SK-N-SH (cell line): ENCODE results near the gene ANO6. TPM values are rescaled to one million over a fixed set of nuclear protein-coding genes. Genes with fewer than 3 reads are reported as not detected.

Experiments
- CTCF ChIA-PET: fragments of 300-600, 350-600 bp; formaldehyde crosslinking; extraction: SDS; loops from one replicate; lab custom pipeline; 2021; lab: Yijun Ruan, JAX
- POLR2A ChIA-PET: fragments of 350-600 bp; sonication (Branson Sonifier 250); formaldehyde crosslinking; extraction: SDS; loops from one replicate; lab custom pipeline; 2020; ENCODE audit warnings: antibody characterized with exemption, inconsistent platforms; lab: Yijun Ruan, JAX
- DNase-seq: peaks from one replicate; pipeline ENCODE4 v3.0.0; 2012
- H2AFZ ChIP-seq: fragments of 200-600 bp; sonication (generic); 2 replicates; pipeline ENCODE4 v1.8.1; 2016; ENCODE audit warnings: antibody characterized with exemption, mild to moderate bottlenecking, low read depth
- H3F3A ChIP-seq: fragments of 200-600 bp; sonication (generic); replicated peaks from 2 replicates; pipeline ENCODE3; 2016; ENCODE audit warnings: antibody characterized with exemption, mild to moderate bottlenecking; ENCODE audit not compliant: insufficient read depth
- H3K27ac ChIP-seq, 2 experiments: fragments of 200-500 bp in 1 of 2; fragments of 200-600 bp in 1 of 2; sonication (Bioruptor generic) in 1 of 2; sonication (generic), shearing (Covaris generic) in 1 of 2; 2 replicates each; pipeline versions ENCODE4 v1.5.1 to v1.6.1; 2014 to 2016; ENCODE audit warnings: low read depth in 2 of 2, inconsistent platforms in 1 of 2, low read length in 1 of 2, mild to moderate bottlenecking in 1 of 2, mixed read lengths in 1 of 2
- H3K27me3 ChIP-seq: fragments of 200-600 bp; sonication (generic), shearing (Covaris generic); 2 replicates; pipeline ENCODE4 v1.6.1; 2016; ENCODE audit warnings: mixed run types; ENCODE audit not compliant: insufficient read depth
- H3K36me3 ChIP-seq, 2 experiments: fragments of 200-500 bp in 1 of 2; fragments of 200-600 bp in 1 of 2; sonication (Bioruptor generic) in 1 of 2; sonication (generic) in 1 of 2; replicated peaks in 1 of 2; 2 replicates each; pipeline versions ENCODE3 to v1.5.1; 2014 to 2016; ENCODE audit warnings: low read length in 1 of 2, mild to moderate bottlenecking in 1 of 2; ENCODE audit not compliant: insufficient read depth in 2 of 2, control insufficient read depth in 1 of 2
- H3K4me1 ChIP-seq, 2 experiments: fragments of 200-500 bp in 1 of 2; fragments of 200-600 bp in 1 of 2; sonication (Bioruptor generic) in 1 of 2; sonication (generic), shearing (Covaris generic) in 1 of 2; 2 replicates each; pipeline versions ENCODE4 v1.5.1 to v1.6.1; 2014 to 2016; ENCODE audit warnings: low read depth in 1 of 2, low read length in 1 of 2, mixed run types in 1 of 2; ENCODE audit not compliant: insufficient read depth in 2 of 2, control insufficient read depth in 1 of 2
- H3K4me2 ChIP-seq: fragments of 200-600 bp; sonication (generic), shearing (Covaris generic); 2 replicates; pipeline ENCODE4 v1.6.1; 2017; ENCODE audit warnings: mixed run types
- H3K4me3 ChIP-seq, 2 experiments: fragments of 200-500 bp in 1 of 2; fragments of 200-600 bp in 1 of 2; sonication (Bioruptor generic) in 1 of 2; sonication (generic), shearing (Covaris generic) in 1 of 2; 2 replicates each; pipeline versions ENCODE4 v1.5.1 to v1.8.1; 2014 to 2016; ENCODE audit warnings: low read depth in 2 of 2, inconsistent platforms in 1 of 2, low read length in 1 of 2, mild to moderate bottlenecking in 1 of 2, mixed read lengths in 1 of 2, moderate library complexity in 1 of 2
- H3K79me2 ChIP-seq: fragments of 200-600 bp; sonication (generic); 2 replicates; pipeline ENCODE4 v1.8.1; 2017; ENCODE audit warnings: mild to moderate bottlenecking; ENCODE audit not compliant: insufficient read depth
- H3K9ac ChIP-seq: fragments of 200-600 bp; sonication (generic); 2 replicates; pipeline ENCODE4 v1.6.1; 2017; ENCODE audit warnings: mixed run types
- H3K9me2 ChIP-seq: fragments of 200-600 bp; sonication (generic); 2 replicates; pipeline ENCODE4 v1.6.1; 2017; ENCODE audit warnings: mixed run types
- H3K9me3 ChIP-seq: fragments of 200-600 bp; sonication (generic); 2 replicates; pipeline ENCODE4 v1.6.1; 2017; ENCODE audit warnings: mixed run types, mild to moderate bottlenecking, moderate library complexity
- H4K20me1 ChIP-seq: fragments of 200-600 bp; sonication (generic); 2 replicates; pipeline ENCODE4 v1.6.1; 2017; ENCODE audit warnings: mild to moderate bottlenecking, mixed run types; ENCODE audit not compliant: insufficient read depth
- ELF1 ChIP-seq: IDR thresholded peaks from 2 replicates; pipeline ENCODE4 v1.4.0; 2012
- EP300 ChIP-seq, 2 experiments: IDR thresholded peaks; 2 replicates each; pipeline versions ENCODE4 v1.4.0 to v1.6.1; 2012; ENCODE audit warnings: borderline replicate concordance in 1 of 2, low read depth in 1 of 2, low read length in 1 of 2
- FOSL2 ChIP-seq: IDR thresholded peaks from 2 replicates; pipeline ENCODE4 v1.4.0; 2012; ENCODE audit warnings: low read depth, mild to moderate bottlenecking, moderate library complexity, borderline replicate concordance
- GATA2 ChIP-seq: sonication (generic); formaldehyde crosslinking; IDR thresholded peaks from 2 replicates; pipeline ENCODE4 v1.5.0; 2020; ENCODE audit warnings: mild to moderate bottlenecking, missing genetic modification reagents
- MEF2A ChIP-seq: IDR thresholded peaks from 2 replicates; pipeline ENCODE4 v1.4.0; 2012; ENCODE audit warnings: low read depth, borderline replicate concordance
- MXI1 ChIP-seq: IDR thresholded peaks from 2 replicates; pipeline ENCODE4 v1.6.1; 2012; ENCODE audit warnings: mild to moderate bottlenecking, low read depth, low read length, improper control_type of control experiment
- POLR2AphosphoS5 ChIP-seq: IDR thresholded peaks from 2 replicates; pipeline ENCODE4 v1.6.1; 2012; ENCODE audit warnings: low read depth, low read length
- RCOR1 ChIP-seq: fragments of 150-350 bp; IDR thresholded peaks from 2 replicates; pipeline ENCODE4 v1.6.1; 2017; ENCODE audit warnings: antibody characterized with exemption, low read length
- RFX5 ChIP-seq: IDR thresholded peaks from 2 replicates; pipeline ENCODE4 v1.6.1; 2012; ENCODE audit warnings: mild to moderate bottlenecking, improper control_type of control experiment, low read length
- RXRA ChIP-seq: IDR thresholded peaks from 2 replicates; pipeline ENCODE4 v1.4.0; 2012; ENCODE audit warnings: low read depth, mild to moderate bottlenecking, borderline replicate concordance
- SIN3A ChIP-seq: IDR thresholded peaks from 2 replicates; pipeline ENCODE4 v1.6.1; 2012; ENCODE audit warnings: low read depth, mild to moderate bottlenecking, low read length, moderate library complexity, borderline replicate concordance
- SMC3 ChIP-seq: IDR thresholded peaks from 2 replicates; pipeline ENCODE4 v1.6.1; 2012; ENCODE audit warnings: low read depth, low read length, improper control_type of control experiment
- TAF1 ChIP-seq: IDR thresholded peaks from 2 replicates; pipeline ENCODE4 v1.6.1; 2012; ENCODE audit warnings: low read depth, mild to moderate bottlenecking, low read length, moderate library complexity, borderline replicate concordance
- TCF12 ChIP-seq: IDR thresholded peaks from 2 replicates; pipeline ENCODE4 v1.4.0; 2012
- YY1 ChIP-seq: IDR thresholded peaks from 2 replicates; pipeline ENCODE4 v1.4.0; 2012; ENCODE audit warnings: low read depth, mild to moderate bottlenecking
- WGBS: methylation state at CpG from one replicate; pipeline ENCODE4 v1.1.6; 2017; ENCODE audit warnings: low lambda C conversion rate; 5-methylcytosine and 5-hydroxymethylcytosine counted together
- polyA plus RNA-seq, 3 experiments: library from polyadenylated mRNA; depleted of rRNA; stranded (reverse); fragments of >200 nt; gene quantifications; 2 replicates each; pipeline ENCODE4 v1.2.3, GENCODE V29; 2012
- TF ChIP-seq, protein P1 (sequence below): IDR thresholded peaks from 2 replicates; pipeline ENCODE4 v1.4.0; 2012; ENCODE audit warnings: low read depth, borderline replicate concordance
- TF ChIP-seq, protein P2 (sequence below): fragments of 150-350 bp; IDR thresholded peaks from 2 replicates; pipeline ENCODE4 v1.6.1; 2017; ENCODE audit warnings: antibody characterized with exemption, low read length, low read depth, borderline replicate concordance
- TF ChIP-seq, protein P3 (sequence below): fragments of 150-350 bp; IDR thresholded peaks from 2 replicates; pipeline ENCODE4 v1.6.1; 2016; ENCODE audit warnings: mild to moderate bottlenecking, low read depth, low read length
- TF ChIP-seq, protein P4 (sequence below): fragments of 200-600 bp; sonication (generic); IDR thresholded peaks from 2 replicates; pipeline ENCODE4 v1.6.1; 2017; ENCODE audit warnings: antibody characterized with exemption, mild to moderate bottlenecking, moderate library complexity

ANO6 gene
- polyA plus RNA-seq, 1 of the 3 experiments (the other 2 are of a cell fraction): 20.1 TPM

DNA sequence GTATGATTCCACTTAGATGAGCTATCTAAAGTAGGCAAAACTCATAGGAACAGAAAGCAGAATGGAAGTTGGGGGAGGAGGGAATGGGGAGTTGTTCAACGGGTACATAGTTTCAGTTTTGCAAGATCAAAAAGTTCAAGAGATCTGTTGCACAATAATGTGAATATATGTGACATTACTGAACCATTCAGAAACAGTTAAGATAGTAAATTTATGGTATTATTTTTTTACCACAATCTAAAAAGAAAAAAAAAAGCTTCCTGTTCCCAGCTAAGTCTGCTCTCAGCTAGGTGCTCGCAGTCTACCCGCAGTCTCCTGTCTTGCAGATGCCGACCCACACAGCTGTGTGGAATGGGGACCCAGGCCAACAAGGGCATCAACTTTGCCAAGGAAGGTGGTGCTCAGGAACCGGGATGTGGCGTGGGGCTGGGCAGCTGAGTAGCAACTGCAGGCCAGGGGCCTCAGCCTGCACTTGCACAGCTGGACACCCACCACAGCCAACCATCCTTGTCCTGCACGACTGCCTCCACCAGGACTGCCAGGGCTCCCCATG is 15.3 kb upstream of the ANO6 start:
- H3K9me3 ChIP-seq: no peaks in the 10 kb centered on the region
- ChIA-PET POLR2A (no interaction called here), CTCF (interaction anchor here (1.4 kb wide), 1 partner anchor 10 kb away, joined by 3 read pairs; no protein-coding TSS in a partner anchor)
- 97% methylated on average over 6 of the region's 7 CpGs for WGBS
- no peak for DNase-seq
- H3K4me3 ChIP-seq: no peak overlapping the region
- no peaks in the 10 kb centered on the region for H3K79me2 ChIP-seq
- no peaks in the 10 kb centered on the region for H3K36me3 ChIP-seq
- no peak overlapping the region for H2AFZ ChIP-seq
- no peaks in the 10 kb centered on the region for H3K27me3 ChIP-seq
- no peaks in the 10 kb centered on the region for H4K20me1 ChIP-seq
- H3F3A ChIP-seq: no peaks in the 10 kb centered on the region
- H3K9me2 ChIP-seq: no peaks in the 10 kb centered on the region
- no peak overlapping the region for H3K9ac ChIP-seq
- H3K4me1 ChIP-seq: no peaks in the 10 kb centered on the region
- H3K4me2 ChIP-seq: no peak overlapping the region
- H3K27ac ChIP-seq: no peak overlapping the region
- TF ChIP-seq SMC3 (no peak), ELF1 (no peak), TCF12 (no peak), RFX5 (no peak), GATA2 (no peak), FOSL2 (no peak), MXI1 (no peak), RXRA (no peak), YY1 (no peak), RCOR1 (no peak), EP300 (IDR thresholded peaks at IDR 0.05; ENCODE audit: borderline replicate concordance in 1 of 2, low read depth in 1 of 2, low read length in 1 of 2) (no peak), TAF1 (no peak), SIN3A (no peak), MEF2A (no peak), POLR2AphosphoS5 (no peak)
- TF ChIP-seq, protein P1, sequence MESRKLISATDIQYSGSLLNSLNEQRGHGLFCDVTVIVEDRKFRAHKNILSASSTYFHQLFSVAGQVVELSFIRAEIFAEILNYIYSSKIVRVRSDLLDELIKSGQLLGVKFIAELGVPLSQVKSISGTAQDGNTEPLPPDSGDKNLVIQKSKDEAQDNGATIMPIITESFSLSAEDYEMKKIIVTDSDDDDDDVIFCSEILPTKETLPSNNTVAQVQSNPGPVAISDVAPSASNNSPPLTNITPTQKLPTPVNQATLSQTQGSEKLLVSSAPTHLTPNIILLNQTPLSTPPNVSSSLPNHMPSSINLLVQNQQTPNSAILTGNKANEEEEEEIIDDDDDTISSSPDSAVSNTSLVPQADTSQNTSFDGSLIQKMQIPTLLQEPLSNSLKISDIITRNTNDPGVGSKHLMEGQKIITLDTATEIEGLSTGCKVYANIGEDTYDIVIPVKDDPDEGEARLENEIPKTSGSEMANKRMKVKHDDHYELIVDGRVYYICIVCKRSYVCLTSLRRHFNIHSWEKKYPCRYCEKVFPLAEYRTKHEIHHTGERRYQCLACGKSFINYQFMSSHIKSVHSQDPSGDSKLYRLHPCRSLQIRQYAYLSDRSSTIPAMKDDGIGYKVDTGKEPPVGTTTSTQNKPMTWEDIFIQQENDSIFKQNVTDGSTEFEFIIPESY: no peak
- TF ChIP-seq, protein P2, sequence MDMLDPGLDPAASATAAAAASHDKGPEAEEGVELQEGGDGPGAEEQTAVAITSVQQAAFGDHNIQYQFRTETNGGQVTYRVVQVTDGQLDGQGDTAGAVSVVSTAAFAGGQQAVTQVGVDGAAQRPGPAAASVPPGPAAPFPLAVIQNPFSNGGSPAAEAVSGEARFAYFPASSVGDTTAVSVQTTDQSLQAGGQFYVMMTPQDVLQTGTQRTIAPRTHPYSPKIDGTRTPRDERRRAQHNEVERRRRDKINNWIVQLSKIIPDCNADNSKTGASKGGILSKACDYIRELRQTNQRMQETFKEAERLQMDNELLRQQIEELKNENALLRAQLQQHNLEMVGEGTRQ: no peak
- TF ChIP-seq, protein P3, sequence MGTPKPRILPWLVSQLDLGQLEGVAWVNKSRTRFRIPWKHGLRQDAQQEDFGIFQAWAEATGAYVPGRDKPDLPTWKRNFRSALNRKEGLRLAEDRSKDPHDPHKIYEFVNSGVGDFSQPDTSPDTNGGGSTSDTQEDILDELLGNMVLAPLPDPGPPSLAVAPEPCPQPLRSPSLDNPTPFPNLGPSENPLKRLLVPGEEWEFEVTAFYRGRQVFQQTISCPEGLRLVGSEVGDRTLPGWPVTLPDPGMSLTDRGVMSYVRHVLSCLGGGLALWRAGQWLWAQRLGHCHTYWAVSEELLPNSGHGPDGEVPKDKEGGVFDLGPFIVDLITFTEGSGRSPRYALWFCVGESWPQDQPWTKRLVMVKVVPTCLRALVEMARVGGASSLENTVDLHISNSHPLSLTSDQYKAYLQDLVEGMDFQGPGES: no peak
- TF ChIP-seq, protein P4, sequence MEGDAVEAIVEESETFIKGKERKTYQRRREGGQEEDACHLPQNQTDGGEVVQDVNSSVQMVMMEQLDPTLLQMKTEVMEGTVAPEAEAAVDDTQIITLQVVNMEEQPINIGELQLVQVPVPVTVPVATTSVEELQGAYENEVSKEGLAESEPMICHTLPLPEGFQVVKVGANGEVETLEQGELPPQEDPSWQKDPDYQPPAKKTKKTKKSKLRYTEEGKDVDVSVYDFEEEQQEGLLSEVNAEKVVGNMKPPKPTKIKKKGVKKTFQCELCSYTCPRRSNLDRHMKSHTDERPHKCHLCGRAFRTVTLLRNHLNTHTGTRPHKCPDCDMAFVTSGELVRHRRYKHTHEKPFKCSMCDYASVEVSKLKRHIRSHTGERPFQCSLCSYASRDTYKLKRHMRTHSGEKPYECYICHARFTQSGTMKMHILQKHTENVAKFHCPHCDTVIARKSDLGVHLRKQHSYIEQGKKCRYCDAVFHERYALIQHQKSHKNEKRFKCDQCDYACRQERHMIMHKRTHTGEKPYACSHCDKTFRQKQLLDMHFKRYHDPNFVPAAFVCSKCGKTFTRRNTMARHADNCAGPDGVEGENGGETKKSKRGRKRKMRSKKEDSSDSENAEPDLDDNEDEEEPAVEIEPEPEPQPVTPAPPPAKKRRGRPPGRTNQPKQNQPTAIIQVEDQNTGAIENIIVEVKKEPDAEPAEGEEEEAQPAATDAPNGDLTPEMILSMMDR: no peak
